Ovary (tissue), 3 donors: Measurements from ENCODE around the gene COPE.

Experiments
- EP300 ChIP-seq: sonication (generic); formaldehyde crosslinking; IDR thresholded peaks from one replicate; pipeline ENCODE4 v1.6.1; 2017; ENCODE audit warnings: antibody characterized with exemption
- POLR2A ChIP-seq: fragments of 450-650 bp; IDR thresholded peaks from one replicate; pipeline ENCODE4 v1.6.1; 2017; ENCODE audit warnings: antibody characterized with exemption, mild to moderate bottlenecking, moderate library complexity
- TF ChIP-seq, protein P1 (sequence below), 3 donors: fragments of 450-650 bp in 2 of 3; fragments of 200-600 bp in 1 of 3; IDR thresholded peaks; one replicate each; pipeline versions ENCODE4 v1.5.1 to v1.8.0; 2016 to 2022; ENCODE audit warnings: antibody characterized with exemption in 3 of 3, mild to moderate bottlenecking in 1 of 3
- donor health status: DM: no; HTN: no; CAD: no.

DNA sequence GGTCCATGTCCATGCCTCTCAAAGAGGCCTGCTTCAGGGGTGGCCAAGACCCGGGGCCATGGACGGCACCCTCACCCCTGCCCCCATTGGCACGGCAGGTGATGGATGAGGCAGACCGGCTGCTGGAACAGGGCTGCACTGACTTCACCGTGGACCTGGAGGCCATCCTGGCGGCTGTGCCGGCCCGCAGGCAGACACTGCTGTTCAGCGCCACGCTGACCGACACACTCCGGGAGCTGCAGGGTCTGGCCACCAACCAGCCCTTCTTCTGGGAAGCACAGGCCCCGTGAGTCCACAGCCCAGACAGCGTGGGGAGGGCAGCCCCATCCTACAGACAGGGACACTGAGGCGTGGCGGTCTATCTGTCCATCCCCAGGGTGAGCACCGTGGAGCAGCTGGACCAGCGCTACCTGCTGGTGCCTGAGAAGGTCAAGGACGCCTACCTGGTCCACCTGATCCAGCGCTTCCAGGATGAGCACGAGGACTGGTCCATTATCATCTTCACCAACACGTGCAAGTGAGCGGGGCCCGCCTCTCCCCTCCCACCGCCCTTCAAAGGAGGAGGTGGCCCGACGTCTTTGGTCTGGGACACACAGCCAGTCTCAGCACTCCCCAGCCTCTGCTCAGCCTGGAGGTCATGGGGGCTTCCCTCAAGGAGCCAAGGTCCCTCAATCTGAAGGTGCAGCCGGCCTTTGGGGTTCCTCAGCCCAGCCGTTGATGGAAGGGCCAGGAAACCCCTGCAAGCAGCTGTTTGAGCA lies 3.2 kb upstream of the COPE start:
- TF ChIP-seq, protein P1, sequence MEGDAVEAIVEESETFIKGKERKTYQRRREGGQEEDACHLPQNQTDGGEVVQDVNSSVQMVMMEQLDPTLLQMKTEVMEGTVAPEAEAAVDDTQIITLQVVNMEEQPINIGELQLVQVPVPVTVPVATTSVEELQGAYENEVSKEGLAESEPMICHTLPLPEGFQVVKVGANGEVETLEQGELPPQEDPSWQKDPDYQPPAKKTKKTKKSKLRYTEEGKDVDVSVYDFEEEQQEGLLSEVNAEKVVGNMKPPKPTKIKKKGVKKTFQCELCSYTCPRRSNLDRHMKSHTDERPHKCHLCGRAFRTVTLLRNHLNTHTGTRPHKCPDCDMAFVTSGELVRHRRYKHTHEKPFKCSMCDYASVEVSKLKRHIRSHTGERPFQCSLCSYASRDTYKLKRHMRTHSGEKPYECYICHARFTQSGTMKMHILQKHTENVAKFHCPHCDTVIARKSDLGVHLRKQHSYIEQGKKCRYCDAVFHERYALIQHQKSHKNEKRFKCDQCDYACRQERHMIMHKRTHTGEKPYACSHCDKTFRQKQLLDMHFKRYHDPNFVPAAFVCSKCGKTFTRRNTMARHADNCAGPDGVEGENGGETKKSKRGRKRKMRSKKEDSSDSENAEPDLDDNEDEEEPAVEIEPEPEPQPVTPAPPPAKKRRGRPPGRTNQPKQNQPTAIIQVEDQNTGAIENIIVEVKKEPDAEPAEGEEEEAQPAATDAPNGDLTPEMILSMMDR (IDR thresholded peaks at IDR 0.05): no peak
- TF ChIP-seq POLR2A (no peak), EP300 (no peak)
